ENCODE results near the gene GPS2.

The GPS2 gene

DNA sequence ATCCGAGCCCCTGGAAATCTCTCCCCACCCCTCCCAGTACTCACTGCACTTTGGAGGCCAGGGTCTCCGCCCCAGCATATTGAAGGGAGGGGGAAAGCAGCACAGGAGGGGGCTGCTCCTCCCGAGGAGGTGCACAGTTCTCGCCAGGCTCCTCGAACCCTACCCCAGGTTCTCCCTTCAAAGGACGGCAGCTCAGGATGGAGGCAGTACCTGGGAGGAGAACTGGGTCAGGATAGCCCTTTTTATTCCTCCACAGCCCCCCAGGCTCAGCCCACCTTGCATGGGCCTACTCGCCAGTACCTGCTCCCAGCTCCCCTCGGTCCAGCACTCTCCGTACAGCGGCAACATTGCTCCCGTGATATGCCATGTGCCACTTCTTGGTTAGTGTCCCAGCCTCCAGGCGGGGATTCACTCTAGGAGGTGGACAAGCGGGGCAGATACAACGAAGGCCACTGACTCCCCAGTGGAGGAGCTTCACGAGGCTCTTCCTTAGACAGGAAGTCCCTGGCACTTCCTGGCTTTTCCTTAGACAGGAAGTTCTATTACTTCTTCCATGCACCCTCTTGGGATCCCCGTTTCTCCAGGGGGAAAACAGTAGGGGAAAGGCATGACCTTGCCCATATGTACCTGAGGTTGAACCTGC lies 2.1 kb upstream of the GPS2 start:
- Histone ChIP-seq H3K9ac (ENCODE audit: low read depth, low read length, poor library complexity, severe bottlenecking) (no peak overlapping the region), H3K4me3 (ENCODE audit: low read length, poor library complexity, severe bottlenecking) (no peak overlapping the region)
- TF ChIP-seq, protein P1, sequence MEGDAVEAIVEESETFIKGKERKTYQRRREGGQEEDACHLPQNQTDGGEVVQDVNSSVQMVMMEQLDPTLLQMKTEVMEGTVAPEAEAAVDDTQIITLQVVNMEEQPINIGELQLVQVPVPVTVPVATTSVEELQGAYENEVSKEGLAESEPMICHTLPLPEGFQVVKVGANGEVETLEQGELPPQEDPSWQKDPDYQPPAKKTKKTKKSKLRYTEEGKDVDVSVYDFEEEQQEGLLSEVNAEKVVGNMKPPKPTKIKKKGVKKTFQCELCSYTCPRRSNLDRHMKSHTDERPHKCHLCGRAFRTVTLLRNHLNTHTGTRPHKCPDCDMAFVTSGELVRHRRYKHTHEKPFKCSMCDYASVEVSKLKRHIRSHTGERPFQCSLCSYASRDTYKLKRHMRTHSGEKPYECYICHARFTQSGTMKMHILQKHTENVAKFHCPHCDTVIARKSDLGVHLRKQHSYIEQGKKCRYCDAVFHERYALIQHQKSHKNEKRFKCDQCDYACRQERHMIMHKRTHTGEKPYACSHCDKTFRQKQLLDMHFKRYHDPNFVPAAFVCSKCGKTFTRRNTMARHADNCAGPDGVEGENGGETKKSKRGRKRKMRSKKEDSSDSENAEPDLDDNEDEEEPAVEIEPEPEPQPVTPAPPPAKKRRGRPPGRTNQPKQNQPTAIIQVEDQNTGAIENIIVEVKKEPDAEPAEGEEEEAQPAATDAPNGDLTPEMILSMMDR (conservative IDR thresholded peaks at IDR 0.05; ENCODE audit: low read length), result no peak
- no peak for TF ChIP-seq EZH2phosphoT487 (IDR thresholded peaks at IDR 0.05; ENCODE audit: borderline replicate concordance)

DNA sequence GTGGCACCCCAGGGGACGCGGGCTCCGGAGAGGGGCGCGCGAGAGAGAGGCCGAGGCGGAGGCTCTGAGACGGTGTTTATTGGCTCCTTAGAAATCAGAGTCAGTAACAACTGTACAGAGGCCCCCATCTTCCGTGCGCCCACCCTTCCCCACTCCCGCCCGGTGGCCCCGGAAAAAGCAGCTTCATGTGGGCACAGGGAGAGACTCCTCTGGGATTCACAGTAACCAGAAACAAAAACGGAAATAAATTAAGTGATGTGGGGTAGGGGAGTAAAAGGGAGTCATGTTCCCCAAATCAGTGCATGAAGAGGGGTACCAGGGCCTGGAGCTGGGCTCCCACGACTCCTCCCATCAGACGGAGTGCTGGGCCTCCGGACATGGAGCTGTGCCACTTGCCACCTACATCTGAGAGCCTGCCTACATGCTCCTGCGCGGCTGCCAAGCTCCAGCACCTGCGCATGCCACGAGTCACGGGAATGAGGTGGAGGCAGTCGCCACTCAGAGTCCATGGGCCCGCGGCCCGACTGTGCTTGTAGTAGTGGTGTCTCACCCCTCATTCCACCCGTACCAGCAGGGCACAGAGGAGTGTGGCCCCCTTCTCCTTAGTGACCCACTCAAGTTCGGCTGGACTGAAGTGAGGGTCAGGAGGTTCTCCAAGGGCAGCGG lies 543 bp upstream of the GPS2 start:
- Histone ChIP-seq H4K20me1 (ENCODE audit: insufficient read depth, low read length, poor library complexity, severe bottlenecking) (peaks cover 38% of the 10 kb centered on the region), H3K79me2 (ENCODE audit: insufficient read depth, low read length) (peaks cover 39% of the 10 kb centered on the region), H3K4me1 (ENCODE audit: insufficient read depth, low read length, poor library complexity, severe bottlenecking) (peaks cover 26% of the 10 kb centered on the region), H3K36me3 (ENCODE audit: insufficient read depth, low read length) (peaks cover 48% of the 10 kb centered on the region), H3K9ac (ENCODE audit: low read depth, low read length, poor library complexity, severe bottlenecking) (peak overlapping the region; percentile 75), H3K9me3 (ENCODE audit: insufficient read depth, low read depth, low read length) (no peaks in the 10 kb centered on the region), H3K4me2 (ENCODE audit: low read depth, low read length, poor library complexity, severe bottlenecking) (peak overlapping the region; percentile 96), H3F3A (ENCODE audit: low read depth) (peaks cover 7% of the 10 kb centered on the region), H2AFZ (ENCODE audit: low read length) (peak overlapping the region; percentile 55), H3K27me3 (ENCODE audit: insufficient read depth, low read length, poor library complexity, severe bottlenecking) (no peaks in the 10 kb centered on the region), H3K9me2 (replicated peaks; ENCODE audit: low read depth, low read length) (no peaks in the 10 kb centered on the region), H3K4me3 (ENCODE audit: low read length, poor library complexity, severe bottlenecking) (peak overlapping the region; percentile 77)
- TF ChIP-seq, protein P1 (conservative IDR thresholded peaks at IDR 0.05; ENCODE audit: low read length), result no peak
- no peak for TF ChIP-seq EZH2phosphoT487 (IDR thresholded peaks at IDR 0.05; ENCODE audit: borderline replicate concordance)

More for the DNA sequence above, 2.1 kb upstream of the GPS2 start:
- Histone ChIP-seq H3K4me1 (ENCODE audit: insufficient read depth, low read length, poor library complexity, severe bottlenecking) (peaks cover 22% of the 10 kb centered on the region), H3K27me3 (ENCODE audit: insufficient read depth, low read length, poor library complexity, severe bottlenecking) (no peaks in the 10 kb centered on the region), H3K9me2 (replicated peaks; ENCODE audit: low read depth, low read length) (no peaks in the 10 kb centered on the region), H3K4me2 (ENCODE audit: low read depth, low read length, poor library complexity, severe bottlenecking) (no peak overlapping the region), H3K36me3 (ENCODE audit: insufficient read depth, low read length) (peaks cover 41% of the 10 kb centered on the region; the same call in 1 of the 2 replicates), H3F3A (ENCODE audit: low read depth) (peaks cover 7% of the 10 kb centered on the region), H3K79me2 (ENCODE audit: insufficient read depth, low read length) (peaks cover 25% of the 10 kb centered on the region; the same call in 1 of the 2 replicates), H4K20me1 (ENCODE audit: insufficient read depth, low read length, poor library complexity, severe bottlenecking) (peaks cover 23% of the 10 kb centered on the region), H3K9me3 (ENCODE audit: insufficient read depth, low read depth, low read length) (no peaks in the 10 kb centered on the region), H2AFZ (ENCODE audit: low read length) (no peak overlapping the region)

DNA sequence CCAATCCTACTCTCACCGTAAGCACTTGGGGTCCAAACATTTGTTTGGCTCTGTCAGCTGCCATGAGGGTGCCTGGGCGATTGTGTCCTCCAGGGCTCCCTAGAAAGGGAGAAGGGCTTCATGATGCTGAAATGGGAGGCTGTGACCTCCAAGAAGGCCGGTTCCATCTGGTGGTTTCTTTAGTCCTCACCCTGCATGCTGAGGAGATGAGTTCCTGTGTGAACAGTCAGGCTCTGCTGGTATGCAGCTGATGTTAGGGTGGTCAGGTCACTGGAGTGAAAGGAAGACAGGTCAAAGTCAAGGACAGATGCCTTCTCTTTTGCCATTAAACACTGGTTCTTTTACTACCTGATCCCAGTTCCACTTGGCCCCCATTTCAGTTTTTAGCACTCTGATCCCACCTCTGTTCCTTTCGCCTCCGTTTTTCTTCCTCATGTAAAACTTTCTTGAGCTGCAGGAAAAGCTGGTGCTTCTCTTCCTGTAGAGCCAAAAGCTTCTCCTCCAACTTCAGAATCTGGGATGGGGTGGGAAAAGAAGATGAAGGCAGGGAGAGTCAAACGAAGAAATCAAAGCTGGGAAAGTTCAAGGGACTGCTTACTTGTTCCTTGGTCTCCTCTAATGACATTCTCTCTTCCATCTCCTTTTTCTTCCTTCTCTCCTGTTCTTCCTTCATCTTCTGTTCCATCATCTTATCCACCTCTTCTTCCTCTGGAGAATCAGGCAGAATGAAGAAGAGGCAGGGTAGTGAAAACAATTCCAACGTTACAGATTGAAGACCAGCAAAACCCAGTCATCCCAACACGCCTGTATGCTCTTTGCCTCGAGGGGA lies 1.1 kb downstream of the GPS2 start:
- no peaks in the 10 kb centered on the region for H3K9me2 ChIP-seq (replicated peaks; ENCODE audit: low read depth, low read length)
- H3K9ac ChIP-seq (ENCODE audit: low read depth, low read length, poor library complexity, severe bottlenecking), result peak overlapping the region; percentile 75
- H3K4me2 ChIP-seq (ENCODE audit: low read depth, low read length, poor library complexity, severe bottlenecking), result peak overlapping the region; percentile 82
- peaks cover 59% of the 10 kb centered on the region for H3K36me3 ChIP-seq (ENCODE audit: insufficient read depth, low read length)
- H3K79me2 ChIP-seq (ENCODE audit: insufficient read depth, low read length), result peaks cover 55% of the 10 kb centered on the region
- peak overlapping the region; percentile 77 for H3K4me3 ChIP-seq (ENCODE audit: low read length, poor library complexity, severe bottlenecking)
- peaks cover 54% of the 10 kb centered on the region for H4K20me1 ChIP-seq (ENCODE audit: insufficient read depth, low read length, poor library complexity, severe bottlenecking)
- peaks cover 7% of the 10 kb centered on the region for H3F3A ChIP-seq (ENCODE audit: low read depth)
- TF ChIP-seq, protein P1 (conservative IDR thresholded peaks at IDR 0.05; ENCODE audit: low read length), result no peak
- TF ChIP-seq EZH2phosphoT487 (IDR thresholded peaks at IDR 0.05; ENCODE audit: borderline replicate concordance), result no peak
- H3K4me1 ChIP-seq (ENCODE audit: insufficient read depth, low read length, poor library complexity, severe bottlenecking), result peaks cover 42% of the 10 kb centered on the region
- no peaks in the 10 kb centered on the region for H3K9me3 ChIP-seq (ENCODE audit: insufficient read depth, low read depth, low read length)
- H3K27me3 ChIP-seq (ENCODE audit: insufficient read depth, low read length, poor library complexity, severe bottlenecking), result no peaks in the 10 kb centered on the region
- H2AFZ ChIP-seq (ENCODE audit: low read length), result no peak overlapping the region

Data from Loucy (cell line).